Measurements from ENCODE around the gene CCDC183. TPM values are rescaled to one million over a fixed set of nuclear protein-coding genes. Genes with fewer than 3 reads are reported as not detected.
A peak's percentile ranks its signal among the peaks of the same experiment; 100 is the strongest.
"Not testable (repeated sequence)": the region's sequence is repeated elsewhere in the genome, so short reads cannot be mapped to it uniquely, and the experiment has no call there.

CCDC183 gene
- total and polyA plus RNA-seq, 2 of the 4 experiments (the other 2 are of a cell fraction) = under 0.01 to 0.29 TPM

- BruUV-seq (replicated peaks); H3K4me2 ChIP-seq (ENCODE audit: low read depth, low read length): not testable (repeated sequence)
Measured at GRCh38 chr9:136760834-136761544, 35.1 kb upstream of the CCDC183 start.

More at GRCh38 chr9:136760834-136761544, 35.1 kb upstream of the CCDC183 start:
- H2BK120ac ChIP-seq (ENCODE audit: low read depth, low read length); H3K36me3 ChIP-seq (ENCODE audit: control insufficient read depth, insufficient read depth, low read length); H2BK20ac ChIP-seq (ENCODE audit: low read depth, low read length); H3K9ac ChIP-seq (ENCODE audit: low read depth, low read length); H3K56ac ChIP-seq (ENCODE audit: extremely low read depth, insufficient read depth, low read length); H3K27ac ChIP-seq (ENCODE audit: insufficient read depth, low read length); H3K4ac ChIP-seq (ENCODE audit: low read depth, low read length); H2BK5ac ChIP-seq (ENCODE audit: low read depth, low read length, poor library complexity, severe bottlenecking); H2AK5ac ChIP-seq (ENCODE audit: low read depth, low read length); H3K14ac ChIP-seq (replicated peaks; ENCODE audit: low read depth, low read length); H4K20me1 ChIP-seq (ENCODE audit: insufficient read depth, low read length); intact Hi-C loops (cut with micrococcal nuclease); H3K4me1 ChIP-seq (ENCODE audit: control insufficient read depth, insufficient read depth, low read length); H3K9me3 ChIP-seq (ENCODE audit: control insufficient read depth, insufficient read depth, low read length); H3K27me3 ChIP-seq (ENCODE audit: control insufficient read depth, insufficient read depth, low read length); H4K91ac ChIP-seq (ENCODE audit: insufficient read depth, low read depth, low read length); H3K18ac ChIP-seq (ENCODE audit: low read depth, low read length); H3K4me3 ChIP-seq (ENCODE audit: insufficient read depth, low read depth, low read length); dilution Hi-C loops (cut with HindIII; ENCODE audit: low sequenced_read_pairs, unreplicated experiment); H3K79me1 ChIP-seq (ENCODE audit: low read depth in 1 of 2, low read length in 2 of 2); H3K9me1 ChIP-seq (ENCODE audit: insufficient read depth, low read length); H4K8ac ChIP-seq (ENCODE audit: low read depth in 2 of 2, low read length in 2 of 2); in situ Hi-C loops (cut with MboI; ENCODE audit: low sequenced_read_pairs); H4K5ac ChIP-seq (ENCODE audit: low read depth, low read length); H2BK15ac ChIP-seq (ENCODE audit: low read depth, low read length); H3K23ac ChIP-seq (ENCODE audit: low read depth, low read length): not testable (repeated sequence)
- TF ChIP-seq CTCF (conservative IDR thresholded peaks at IDR 0.05; ENCODE audit: low read depth, low read length) (peak; percentile 67), SMC3 (IDR thresholded peaks at IDR 0.05; ENCODE audit: low read depth, low read length) (peak; percentile 10; the same call in 1 of the 2 replicates), RAD21 (IDR thresholded peaks at IDR 0.05; ENCODE audit: low read length) (peak; percentile 37), MAZ (IDR thresholded peaks at IDR 0.05; ENCODE audit: borderline replicate concordance, low read depth, low read length) (peak; percentile 52)
- ChIA-PET CTCF (interaction anchor here (0.6 to 1.7 kb wide), 3 partner anchors 16 to 238 kb away, joined by 3 to 7 read pairs (median 3); no protein-coding TSS in a partner anchor), POLR2A (ENCODE audit: unreplicated experiment) (interaction anchor here (0.5 kb wide), 1 partner anchor 33 kb away, joined by 3 read pairs; no protein-coding TSS in a partner anchor)
- Histone ChIP-seq H2AFZ (replicated peaks; ENCODE audit: low read length, poor library complexity) (peak overlapping the region; percentile 81), H2AK9ac (replicated peaks; ENCODE audit: low read depth, low read length, poor library complexity) (peak overlapping the region; percentile 7)
- WGBS, 2 experiments (ENCODE audit: extremely low coverage in 2 of 2, insufficient read length in 1 of 2) = 61% methylated on average over 9 of the region's 22 CpGs; no CpG with 5 or more reads in 1 of the 2 experiments
- DNase-seq (peak; percentile 63), ATAC-seq (ENCODE audit: low read depth) (peak; percentile 94)
